Erythroblast (primary cell): ENCODE data around the gene FGR.

Experiments used
- GATA1 ChIP-seq: IDR thresholded peaks from 2 replicates; pipeline ENCODE4 v1.6.1; 2011; ENCODE audit warnings: low read depth, mild to moderate bottlenecking, control low read depth, low read length, moderate library complexity
- POLR2A ChIP-seq: IDR thresholded peaks from 2 replicates; pipeline ENCODE4 v1.6.1; 2011; ENCODE audit warnings: mild to moderate bottlenecking, low read length

DNA sequence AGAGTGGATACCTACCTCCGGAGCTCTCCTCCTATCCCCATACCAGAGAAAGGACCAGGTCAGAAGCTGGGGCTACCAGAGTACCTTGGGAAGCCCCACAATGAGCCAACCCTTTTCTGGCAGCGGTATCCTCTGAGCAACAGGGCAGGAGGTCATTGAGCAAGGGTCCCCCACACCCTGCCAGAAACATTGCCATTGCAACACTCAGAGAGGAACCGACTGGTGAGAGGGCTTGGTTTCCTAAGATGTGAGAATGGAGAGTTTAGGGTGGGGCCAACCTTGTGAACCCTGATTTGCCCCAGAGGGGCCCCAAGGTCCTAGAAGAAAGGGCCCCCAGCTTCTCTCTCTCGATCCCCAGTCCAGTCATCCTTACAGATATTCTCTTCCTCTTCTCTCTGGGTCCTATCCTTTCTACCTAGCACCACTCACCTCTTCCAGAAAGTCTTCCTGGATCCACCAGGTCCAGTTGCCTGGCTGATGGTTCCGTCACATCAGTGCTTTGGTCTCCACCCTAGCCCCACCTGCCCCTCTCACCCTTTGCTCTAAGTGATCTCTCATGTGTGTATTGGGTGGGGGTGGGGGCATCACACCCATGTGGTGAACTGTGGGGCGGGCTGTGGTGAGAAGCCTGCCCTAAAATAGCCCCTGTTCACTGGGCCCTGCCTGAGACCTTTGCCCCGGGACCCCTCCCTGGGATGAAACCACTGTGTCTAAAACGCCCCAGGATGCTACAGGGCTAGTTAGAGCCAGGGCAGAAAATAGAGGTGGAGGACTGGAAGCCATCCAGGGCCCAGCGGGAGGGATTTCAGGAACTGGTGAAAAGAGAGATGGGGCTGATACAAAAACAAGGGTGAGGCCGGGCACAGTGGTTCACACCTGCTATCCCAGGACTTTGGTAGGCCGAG lies 8.7 kb downstream of the FGR start:
- no peak for TF ChIP-seq POLR2A
- no peak for TF ChIP-seq GATA1
